GM18870 (cell line): ENCODE measurements around the gene STYK1.
A peak's percentile ranks its signal among the peaks of the same experiment; 100 is the strongest.

Source experiments
- ATAC-seq: cut with Tn5 transposase; IDR thresholded peaks from one replicate; pipeline ENCODE4 v1.9.1; 2021; ENCODE audit warnings: moderate library complexity; ENCODE audit not compliant: unreplicated experiment

The STYK1 gene

GRCh38 chr12:10673659-10674384 lies at the start of gene STYK1:
Gene STYK1 (minus strand): TSS chr12:10674052. CDS start chr12:10634618, 39,434 bp downstream.
- ATAC-seq: no peak

GRCh38 chr12:10722905-10723746 lies 49.3 kb upstream of the STYK1 start, which contains the start of gene YBX3:
Gene YBX3 (minus strand): TSS chr12:10723323. CDS start chr12:10723111, 212 bp downstream.
- ATAC-seq: peak; percentile 35

- peak; percentile 36 for ATAC-seq
Observed at GRCh38 chr12:10722502-10722904, 48.7 kb upstream of the STYK1 start.

- ATAC-seq: peak; percentile 48
Observed at GRCh38 chr12:10721651-10722501, 48.0 kb upstream of the STYK1 start.

- ATAC-seq: no peak
Observed at GRCh38 chr12:10720974-10721650, 47.3 kb upstream of the STYK1 start.

GRCh38 chr12:10719482-10719881 lies 45.6 kb upstream of the STYK1 start:
- ATAC-seq: no peak

GRCh38 chr12:10718279-10718821 lies 44.5 kb upstream of the STYK1 start:
- no peak for ATAC-seq

- no peak for ATAC-seq
Observed at GRCh38 chr12:10717410-10717809, 43.6 kb upstream of the STYK1 start.

GRCh38 chr12:10716704-10717315 lies 43.0 kb upstream of the STYK1 start:
- ATAC-seq: no peak

- ATAC-seq: no peak
Observed at GRCh38 chr12:10716277-10716676, 42.4 kb upstream of the STYK1 start.

- no peak for ATAC-seq
Observed at GRCh38 chr12:10715491-10715890, 41.6 kb upstream of the STYK1 start.

- no peak for ATAC-seq
Observed at GRCh38 chr12:10709808-10710207, 36.0 kb upstream of the STYK1 start.

- ATAC-seq: no peak
Observed at GRCh38 chr12:10708862-10709261, 35.0 kb upstream of the STYK1 start.

- ATAC-seq: no peak
Observed at GRCh38 chr12:10705655-10706054, 31.8 kb upstream of the STYK1 start.

GRCh38 chr12:10701843-10702242 lies 28.0 kb upstream of the STYK1 start:
- ATAC-seq: no peak

- peak; percentile 60 for ATAC-seq
Observed at GRCh38 chr12:10701131-10701681, 27.4 kb upstream of the STYK1 start.

- peak; percentile 11 for ATAC-seq
Observed at GRCh38 chr12:10700581-10700980, 26.7 kb upstream of the STYK1 start.

- no peak for ATAC-seq
Observed at GRCh38 chr12:10697862-10698261, 24.0 kb upstream of the STYK1 start.

GRCh38 chr12:10697156-10697555 lies 23.3 kb upstream of the STYK1 start:
- ATAC-seq: no peak
